Neutrophil (primary cell): Measurements from ENCODE around the gene MAGI3.

Experiments used
- H3K27ac ChIP-seq: fragments of 200-600 bp; sonication (generic); 2 replicates; pipeline ENCODE4 v1.5.1; 2016; ENCODE audit warnings: mild to moderate bottlenecking, moderate library complexity
- H3K27me3 ChIP-seq: fragments of 200-600 bp; sonication (generic); 2 replicates; pipeline ENCODE4 v1.6.0; 2016; ENCODE audit warnings: mild to moderate bottlenecking
- H3K36me3 ChIP-seq: fragments of 200-600 bp; sonication (generic); 2 replicates; pipeline ENCODE4 v1.5.1; 2017
- H3K4me1 ChIP-seq, 2 experiments: fragments of 200-600 bp in 1 of 2; sonication (generic) in 1 of 2; 1 replicate in 1 of 2; 2 replicates in 1 of 2; pipeline versions ENCODE4 v1.5.1 to v1.6.1; 2013 to 2016; ENCODE audit warnings: low read depth in 1 of 2, low read length in 1 of 2, mild to moderate bottlenecking in 1 of 2, moderate library complexity in 1 of 2; ENCODE audit not compliant: control insufficient read depth in 1 of 2, insufficient read depth in 1 of 2
- H3K4me3 ChIP-seq, 2 experiments: fragments of 200-600 bp in 1 of 2; sonication (generic) in 1 of 2; 1 replicate in 1 of 2; 2 replicates in 1 of 2; pipeline ENCODE4 v1.5.1; 2013 to 2016; ENCODE audit warnings: low read depth in 1 of 2, low read length in 1 of 2, mild to moderate bottlenecking in 1 of 2, moderate library complexity in 1 of 2
- H3K9me3 ChIP-seq: fragments of 200-600 bp; sonication (generic); 2 replicates; pipeline ENCODE4 v1.5.1; 2016
- CTCF ChIP-seq: fragments of 200-600 bp; sonication (generic); IDR thresholded peaks from 2 replicates; pipeline ENCODE4 v1.5.1; 2016; ENCODE audit warnings: antibody characterized with exemption

The MAGI3 gene

GRCh38 chr1:113663165-113663951, 273.0 kb downstream of the MAGI3 start:
- no peak for TF ChIP-seq CTCF
- Histone ChIP-seq H3K4me3 (no peak overlapping the region), H3K27me3 (peaks cover 15% of the 10 kb centered on the region), H3K36me3 (no peaks in the 10 kb centered on the region), H3K4me1 (no peaks in the 10 kb centered on the region), H3K9me3 (no peaks in the 10 kb centered on the region), H3K27ac (no peak overlapping the region)

DNA sequence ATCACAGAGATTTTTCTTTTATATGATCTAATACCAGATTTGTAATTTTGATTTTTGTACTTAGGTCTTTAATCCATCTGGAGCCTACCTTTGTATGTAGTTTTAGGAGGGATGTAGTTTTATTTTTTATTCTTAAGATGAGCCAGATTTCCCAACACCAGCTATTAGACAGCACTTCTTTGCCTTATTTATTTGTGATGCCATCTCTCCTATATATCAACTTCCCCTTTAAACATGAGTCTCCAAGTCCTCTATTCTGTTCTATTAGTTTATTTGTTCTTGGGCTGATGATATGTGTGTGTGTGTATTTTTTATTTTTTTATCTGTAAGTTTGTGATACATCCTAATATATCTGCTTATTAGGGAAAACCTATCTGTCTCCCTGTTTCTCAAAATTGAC, 274.8 kb downstream of the MAGI3 start:
- Histone ChIP-seq H3K36me3 (no peaks in the 10 kb centered on the region), H3K4me1 (no peaks in the 10 kb centered on the region), H3K27ac (no peak overlapping the region), H3K27me3 (peaks cover 15% of the 10 kb centered on the region), H3K4me3 (no peak overlapping the region), H3K9me3 (no peaks in the 10 kb centered on the region)
- TF ChIP-seq CTCF, result no peak

DNA sequence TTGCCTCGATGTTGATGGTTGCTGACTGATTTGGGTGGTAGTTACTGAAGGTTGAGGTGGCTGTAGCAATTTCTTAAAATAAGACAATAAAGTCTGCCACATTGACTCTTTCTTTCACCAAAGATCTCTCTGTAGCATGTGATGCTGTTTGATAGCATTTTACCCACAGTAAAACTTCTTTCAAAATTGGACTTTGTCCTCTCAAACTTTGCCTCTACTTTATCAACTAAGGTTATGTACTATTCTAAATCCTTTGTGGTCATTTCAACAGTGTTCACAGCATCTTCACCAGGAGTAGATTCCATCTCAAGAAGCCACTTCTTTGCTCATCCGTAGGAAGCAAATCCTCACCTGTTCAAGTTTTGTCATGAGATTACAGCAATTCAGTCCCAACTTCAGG, 275.8 kb downstream of the MAGI3 start:
- H3K27ac ChIP-seq, result no peak overlapping the region
- H3K9me3 ChIP-seq, result no peaks in the 10 kb centered on the region
- TF ChIP-seq CTCF, result no peak
- H3K4me1 ChIP-seq, result no peaks in the 10 kb centered on the region
- no peaks in the 10 kb centered on the region for H3K36me3 ChIP-seq
- no peak overlapping the region for H3K4me3 ChIP-seq
- peaks cover 15% of the 10 kb centered on the region for H3K27me3 ChIP-seq

- no peak for TF ChIP-seq CTCF
- H3K36me3 ChIP-seq, result no peaks in the 10 kb centered on the region
These were observed 279.7 kb downstream of the MAGI3 start for GRCh38 chr1:113669988-113670387.

DNA sequence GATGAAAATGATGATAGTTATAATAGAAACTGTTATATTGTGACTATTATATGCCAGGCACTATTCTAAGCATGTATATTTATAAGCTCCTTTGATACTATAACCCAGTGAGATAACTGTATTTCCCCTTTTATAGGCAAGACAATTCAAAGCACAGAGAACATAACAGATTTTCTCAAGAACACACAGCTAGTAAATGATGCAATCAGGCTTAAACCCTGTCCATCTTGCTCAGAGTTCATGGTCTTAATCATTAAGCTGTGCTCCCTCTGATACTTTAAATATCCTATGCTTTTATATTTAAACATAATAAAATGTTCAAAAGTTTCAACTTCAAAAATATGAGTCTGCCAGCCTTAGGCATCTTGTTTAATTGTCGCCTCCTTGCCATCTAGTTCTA, 280.3 kb downstream of the MAGI3 start:
- no peak for TF ChIP-seq CTCF
- no peaks in the 10 kb centered on the region for H3K9me3 ChIP-seq
- no peaks in the 10 kb centered on the region for H3K4me1 ChIP-seq
- H3K27me3 ChIP-seq, result no peaks in the 10 kb centered on the region
- no peak overlapping the region for H3K4me3 ChIP-seq
- H3K36me3 ChIP-seq, result no peaks in the 10 kb centered on the region
- no peak overlapping the region for H3K27ac ChIP-seq

More at GRCh38 chr1:113669988-113670387, 279.7 kb downstream of the MAGI3 start:
- Histone ChIP-seq H3K27me3 (no peaks in the 10 kb centered on the region), H3K9me3 (no peaks in the 10 kb centered on the region), H3K27ac (no peak overlapping the region), H3K4me1 (no peaks in the 10 kb centered on the region), H3K4me3 (no peak overlapping the region)
